ENCODE data around the gene ZBTB7A. TPM values are rescaled to one million over a fixed set of nuclear protein-coding genes. Genes with fewer than 3 reads are reported as not detected.
A peak's percentile ranks its signal among the peaks of the same experiment; 100 is the strongest.

Gene ZBTB7A
- total and polyA plus RNA-seq, 2 of the 4 experiments (the other 2 are of a cell fraction): 3.2 to 10.3 TPM

DNA sequence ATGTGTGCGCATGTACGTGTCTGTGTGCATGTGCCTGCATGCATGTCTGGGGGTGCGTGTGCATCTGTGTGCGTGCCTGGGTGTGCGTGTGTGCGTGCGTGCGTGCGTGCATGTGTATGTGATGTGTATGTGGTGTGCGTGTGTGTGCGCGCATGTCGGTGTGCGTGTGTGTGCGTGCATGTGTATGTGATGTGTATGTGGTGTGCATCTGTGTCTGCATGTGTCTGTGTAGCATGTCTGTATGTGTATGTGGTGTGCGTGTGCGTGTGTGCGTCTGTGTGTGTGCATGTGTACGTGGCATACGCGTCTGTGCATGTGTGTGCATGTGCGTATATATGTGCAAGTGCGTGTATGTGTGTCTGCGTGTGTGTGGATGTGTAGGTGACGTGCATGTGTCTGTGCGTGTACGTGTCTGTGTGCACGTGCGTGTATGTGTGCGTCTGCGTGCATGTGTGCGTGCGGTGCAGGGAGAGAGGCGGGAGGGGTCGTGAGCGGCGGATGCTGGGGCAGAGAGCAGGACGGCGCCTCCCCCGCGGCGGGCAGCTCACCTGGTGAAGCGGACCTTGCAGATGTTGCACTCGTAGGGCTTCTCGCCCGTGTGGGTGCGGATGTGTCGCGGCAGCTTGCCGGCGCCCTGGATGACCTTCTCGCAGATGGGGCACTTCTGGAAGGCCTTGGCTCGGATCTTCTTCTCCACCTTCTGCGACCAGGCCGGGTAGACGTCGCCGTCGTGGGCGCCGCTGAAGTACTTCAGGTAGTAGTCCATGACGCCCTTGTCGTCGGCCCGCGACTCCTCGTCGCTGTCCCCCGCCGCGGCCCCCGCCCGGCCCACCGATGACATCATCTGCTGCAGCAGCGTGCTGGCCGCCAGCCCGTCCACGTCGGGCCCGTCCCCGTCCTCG, 13.0 kb downstream of the ZBTB7A start (continued):
- no peak for TF ChIP-seq CEBPB (IDR thresholded peaks at IDR 0.05; ENCODE audit: low read depth, low read length)

DNA sequence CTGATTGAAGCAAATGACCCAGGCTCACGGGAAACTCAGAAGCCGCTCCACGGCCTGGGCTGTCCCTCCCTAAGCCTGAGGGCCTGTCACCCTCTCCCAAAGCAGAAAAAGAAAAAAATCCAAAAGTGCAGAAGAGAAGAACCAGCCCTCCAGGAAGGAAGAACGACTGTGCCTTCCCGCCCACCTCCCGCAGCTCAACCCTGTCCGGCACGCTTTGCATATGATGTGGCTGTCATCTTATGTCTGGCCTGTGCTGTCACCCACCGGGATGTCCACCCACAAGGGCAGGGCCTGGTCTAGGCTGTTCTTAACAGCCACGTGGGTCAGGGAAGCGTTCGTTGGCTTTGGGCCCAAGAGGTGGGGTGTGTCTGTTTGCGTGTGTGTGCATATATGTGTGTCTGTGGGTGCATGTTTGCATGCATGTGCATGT, 13.7 kb downstream of the ZBTB7A start:
- ChIA-PET CTCF (no interaction called here), POLR2A (ENCODE audit: unreplicated experiment) (no interaction called here)
- Histone ChIP-seq H3K79me1 (ENCODE audit: low read depth in 1 of 2, low read length in 2 of 2) (peaks cover 10 to 66% of the 10 kb centered on the region in 2 experiments), H3K9me3 (ENCODE audit: control insufficient read depth, insufficient read depth, low read length) (no peaks in the 10 kb centered on the region), H2AK9ac (replicated peaks; ENCODE audit: low read depth, low read length, poor library complexity) (no peak overlapping the region), H3K9ac (ENCODE audit: low read depth, low read length) (no peak overlapping the region), H3K4ac (ENCODE audit: low read depth, low read length) (no peak overlapping the region), H2BK120ac (ENCODE audit: low read depth, low read length) (no peak overlapping the region), H2BK15ac (ENCODE audit: low read depth, low read length) (no peak overlapping the region), H2BK5ac (ENCODE audit: low read depth, low read length, poor library complexity, severe bottlenecking) (peak overlapping the region; percentile 0), H3K27me3 (ENCODE audit: control insufficient read depth, insufficient read depth, low read length) (no peaks in the 10 kb centered on the region), H3K27ac (ENCODE audit: insufficient read depth, low read length) (peak overlapping the region; percentile 50), H4K91ac (ENCODE audit: insufficient read depth, low read depth, low read length) (no peak overlapping the region), H3K9me1 (ENCODE audit: insufficient read depth, low read length) (peaks cover 10% of the 10 kb centered on the region), H3K18ac (ENCODE audit: low read depth, low read length) (no peak overlapping the region), H3K4me1 (ENCODE audit: control insufficient read depth, insufficient read depth, low read length) (peaks cover 22% of the 10 kb centered on the region), H3K4me3 (ENCODE audit: insufficient read depth, low read depth, low read length) (no peak overlapping the region), H3K14ac (replicated peaks; ENCODE audit: low read depth, low read length) (no peak overlapping the region), H4K20me1 (ENCODE audit: insufficient read depth, low read length) (peaks cover 96% of the 10 kb centered on the region), H4K5ac (ENCODE audit: low read depth, low read length) (no peak overlapping the region), H3K56ac (ENCODE audit: extremely low read depth, insufficient read depth, low read length) (no peak overlapping the region), H2AFZ (replicated peaks; ENCODE audit: low read length, poor library complexity) (no peak overlapping the region), H3K36me3 (ENCODE audit: control insufficient read depth, insufficient read depth, low read length) (peaks cover 54% of the 10 kb centered on the region), H3K23ac (ENCODE audit: low read depth, low read length) (no peak overlapping the region), H4K8ac (ENCODE audit: low read depth in 2 of 2, low read length in 2 of 2) (no peak overlapping the region), H2BK20ac (ENCODE audit: low read depth, low read length) (no peak overlapping the region), H2AK5ac (ENCODE audit: low read depth, low read length) (no peak overlapping the region; the same call in 1 of the 2 replicates), H3K4me2 (ENCODE audit: low read depth, low read length) (no peak overlapping the region)
- WGBS, 2 experiments (ENCODE audit: extremely low coverage in 2 of 2, insufficient read length in 1 of 2): 57% methylated on average over 6 of the region's 13 CpGs; no CpG with 5 or more reads in 1 of the 2 experiments
- DNase-seq: no peak
- BruUV-seq (replicated peaks): no TSS peak
- ATAC-seq (ENCODE audit: low read depth): no peak
- intact Hi-C loops (cut with micrococcal nuclease): no loop called here
- dilution Hi-C loops (cut with HindIII; ENCODE audit: low sequenced_read_pairs, unreplicated experiment): no loop called here
- in situ Hi-C loops (cut with MboI; ENCODE audit: low sequenced_read_pairs): no loop called here
- TF ChIP-seq NFE2L2 (IDR thresholded peaks at IDR 0.05; ENCODE audit: low read depth, low read length) (no peak), MAZ (IDR thresholded peaks at IDR 0.05; ENCODE audit: borderline replicate concordance, low read depth, low read length) (no peak), RFX5 (IDR thresholded peaks at IDR 0.05; ENCODE audit: low read depth, low read length) (no peak), CHD1 (IDR thresholded peaks at IDR 0.05; ENCODE audit: low read depth, low read length) (no peak), RCOR1 (IDR thresholded peaks at IDR 0.05; ENCODE audit: insufficient replicate concordance, low read length) (no peak), BHLHE40 (IDR thresholded peaks at IDR 0.05; ENCODE audit: low read depth, low read length) (no peak), MXI1 (IDR thresholded peaks at IDR 0.05; ENCODE audit: borderline replicate concordance, low read depth, low read length) (no peak), SMC3 (IDR thresholded peaks at IDR 0.05; ENCODE audit: low read depth, low read length) (no peak)
- TF ChIP-seq, protein P1, sequence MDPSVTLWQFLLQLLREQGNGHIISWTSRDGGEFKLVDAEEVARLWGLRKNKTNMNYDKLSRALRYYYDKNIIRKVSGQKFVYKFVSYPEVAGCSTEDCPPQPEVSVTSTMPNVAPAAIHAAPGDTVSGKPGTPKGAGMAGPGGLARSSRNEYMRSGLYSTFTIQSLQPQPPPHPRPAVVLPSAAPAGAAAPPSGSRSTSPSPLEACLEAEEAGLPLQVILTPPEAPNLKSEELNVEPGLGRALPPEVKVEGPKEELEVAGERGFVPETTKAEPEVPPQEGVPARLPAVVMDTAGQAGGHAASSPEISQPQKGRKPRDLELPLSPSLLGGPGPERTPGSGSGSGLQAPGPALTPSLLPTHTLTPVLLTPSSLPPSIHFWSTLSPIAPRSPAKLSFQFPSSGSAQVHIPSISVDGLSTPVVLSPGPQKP (IDR thresholded peaks at IDR 0.05; ENCODE audit: borderline replicate concordance, low read depth, low read length): no peak
- TF ChIP-seq, protein P2, sequence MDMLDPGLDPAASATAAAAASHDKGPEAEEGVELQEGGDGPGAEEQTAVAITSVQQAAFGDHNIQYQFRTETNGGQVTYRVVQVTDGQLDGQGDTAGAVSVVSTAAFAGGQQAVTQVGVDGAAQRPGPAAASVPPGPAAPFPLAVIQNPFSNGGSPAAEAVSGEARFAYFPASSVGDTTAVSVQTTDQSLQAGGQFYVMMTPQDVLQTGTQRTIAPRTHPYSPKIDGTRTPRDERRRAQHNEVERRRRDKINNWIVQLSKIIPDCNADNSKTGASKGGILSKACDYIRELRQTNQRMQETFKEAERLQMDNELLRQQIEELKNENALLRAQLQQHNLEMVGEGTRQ (IDR thresholded peaks at IDR 0.05; ENCODE audit: low read depth, low read length): no peak
- TF ChIP-seq, protein P3, sequence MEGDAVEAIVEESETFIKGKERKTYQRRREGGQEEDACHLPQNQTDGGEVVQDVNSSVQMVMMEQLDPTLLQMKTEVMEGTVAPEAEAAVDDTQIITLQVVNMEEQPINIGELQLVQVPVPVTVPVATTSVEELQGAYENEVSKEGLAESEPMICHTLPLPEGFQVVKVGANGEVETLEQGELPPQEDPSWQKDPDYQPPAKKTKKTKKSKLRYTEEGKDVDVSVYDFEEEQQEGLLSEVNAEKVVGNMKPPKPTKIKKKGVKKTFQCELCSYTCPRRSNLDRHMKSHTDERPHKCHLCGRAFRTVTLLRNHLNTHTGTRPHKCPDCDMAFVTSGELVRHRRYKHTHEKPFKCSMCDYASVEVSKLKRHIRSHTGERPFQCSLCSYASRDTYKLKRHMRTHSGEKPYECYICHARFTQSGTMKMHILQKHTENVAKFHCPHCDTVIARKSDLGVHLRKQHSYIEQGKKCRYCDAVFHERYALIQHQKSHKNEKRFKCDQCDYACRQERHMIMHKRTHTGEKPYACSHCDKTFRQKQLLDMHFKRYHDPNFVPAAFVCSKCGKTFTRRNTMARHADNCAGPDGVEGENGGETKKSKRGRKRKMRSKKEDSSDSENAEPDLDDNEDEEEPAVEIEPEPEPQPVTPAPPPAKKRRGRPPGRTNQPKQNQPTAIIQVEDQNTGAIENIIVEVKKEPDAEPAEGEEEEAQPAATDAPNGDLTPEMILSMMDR (conservative IDR thresholded peaks at IDR 0.05; ENCODE audit: low read depth, low read length): no peak
